Activated CD4-positive, alpha-beta T cell treated with anti-CD3 and anti-CD28 coated beads, Interleukin-2, amount 50 U/mL, for 16 hours (primary cell): ENCODE data around the gene ALKBH3.

Experiments
- DNase-seq: peaks from one replicate; pipeline ENCODE4 v3.0.0-alpha.2; 2020

ALKBH3 gene

DNA sequence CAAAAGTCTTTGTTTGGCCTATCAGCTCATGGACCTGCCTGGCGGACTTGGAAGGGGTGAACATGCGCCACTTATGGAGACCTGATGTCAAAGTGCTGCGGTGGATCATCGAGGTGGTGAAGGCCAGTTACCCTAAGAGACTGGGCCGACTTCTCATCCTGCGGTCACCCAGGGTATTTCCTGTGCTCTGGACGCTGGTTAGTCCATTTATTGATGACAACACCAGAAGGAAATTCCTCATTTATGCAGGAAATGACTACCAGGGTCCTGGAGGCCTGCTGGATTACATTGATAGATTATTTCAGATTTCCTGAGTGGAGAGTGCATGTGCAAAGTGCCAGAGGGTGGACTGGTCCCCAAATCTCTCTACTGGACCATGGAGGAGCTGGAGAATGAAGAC lies 17.9 kb downstream of the ALKBH3 start:
- DNase-seq: no peak

DNA sequence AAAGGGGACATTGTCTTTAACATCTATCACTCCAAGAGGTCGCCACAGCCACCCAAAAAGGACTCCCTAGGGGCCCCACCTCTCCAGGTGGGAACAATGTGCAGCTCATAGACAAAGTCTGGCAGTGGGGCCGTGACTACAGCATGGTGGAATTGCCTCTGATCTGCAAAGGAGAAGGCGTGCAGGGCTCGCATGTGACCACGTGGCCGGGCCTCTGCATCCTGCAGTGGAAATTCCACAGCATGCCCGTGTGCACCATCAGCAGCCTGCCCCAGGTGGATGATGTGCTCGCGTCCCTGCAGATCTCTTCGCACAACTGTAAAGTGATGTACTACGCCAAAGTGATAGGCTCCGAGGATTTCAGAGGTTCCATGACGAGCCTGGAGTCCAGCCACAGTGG lies 18.5 kb downstream of the ALKBH3 start:
- no peak for DNase-seq

- no peak for DNase-seq
These were observed 20.9 kb downstream of the ALKBH3 start for GRCh38 chr11:43901551-43901950.

DNA sequence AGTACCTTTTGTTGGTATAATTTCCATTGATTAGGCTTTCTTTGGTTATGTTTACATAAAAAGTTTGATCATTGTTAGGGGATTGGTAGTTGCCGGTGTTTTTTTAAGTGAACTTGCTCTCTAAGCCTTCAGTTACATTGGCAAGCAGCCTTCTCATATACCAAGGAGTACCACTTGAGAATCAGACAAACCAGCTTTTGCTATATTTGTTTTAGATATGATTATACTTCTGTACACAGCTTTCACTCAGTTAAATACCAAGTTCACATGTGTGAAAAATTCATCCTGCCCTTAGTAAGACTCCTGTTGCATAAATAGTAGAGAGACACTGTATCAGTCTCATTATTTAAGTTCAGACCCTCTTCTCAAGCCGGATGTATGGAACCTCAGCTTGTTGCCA lies 22.4 kb downstream of the ALKBH3 start:
- DNase-seq: no peak

DNA sequence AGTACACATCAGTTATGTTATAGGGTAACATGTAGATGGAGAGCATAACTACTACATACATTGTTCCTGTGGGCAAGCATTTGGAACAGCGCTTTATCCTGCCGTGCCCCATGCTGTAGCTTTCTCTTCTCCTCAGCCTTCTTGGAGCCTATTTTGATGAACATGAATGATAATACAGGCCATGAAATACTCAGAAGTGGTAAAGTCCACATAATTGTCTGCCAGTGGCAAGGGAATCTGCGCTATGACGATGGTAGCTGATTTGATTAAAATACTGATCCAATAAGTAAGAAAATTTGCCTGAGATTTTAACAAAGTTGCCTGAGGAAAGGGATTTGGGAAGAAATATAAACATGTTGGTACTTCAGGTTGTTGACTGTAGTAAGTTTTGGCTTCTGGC lies 23.3 kb downstream of the ALKBH3 start:
- DNase-seq: no peak

DNA sequence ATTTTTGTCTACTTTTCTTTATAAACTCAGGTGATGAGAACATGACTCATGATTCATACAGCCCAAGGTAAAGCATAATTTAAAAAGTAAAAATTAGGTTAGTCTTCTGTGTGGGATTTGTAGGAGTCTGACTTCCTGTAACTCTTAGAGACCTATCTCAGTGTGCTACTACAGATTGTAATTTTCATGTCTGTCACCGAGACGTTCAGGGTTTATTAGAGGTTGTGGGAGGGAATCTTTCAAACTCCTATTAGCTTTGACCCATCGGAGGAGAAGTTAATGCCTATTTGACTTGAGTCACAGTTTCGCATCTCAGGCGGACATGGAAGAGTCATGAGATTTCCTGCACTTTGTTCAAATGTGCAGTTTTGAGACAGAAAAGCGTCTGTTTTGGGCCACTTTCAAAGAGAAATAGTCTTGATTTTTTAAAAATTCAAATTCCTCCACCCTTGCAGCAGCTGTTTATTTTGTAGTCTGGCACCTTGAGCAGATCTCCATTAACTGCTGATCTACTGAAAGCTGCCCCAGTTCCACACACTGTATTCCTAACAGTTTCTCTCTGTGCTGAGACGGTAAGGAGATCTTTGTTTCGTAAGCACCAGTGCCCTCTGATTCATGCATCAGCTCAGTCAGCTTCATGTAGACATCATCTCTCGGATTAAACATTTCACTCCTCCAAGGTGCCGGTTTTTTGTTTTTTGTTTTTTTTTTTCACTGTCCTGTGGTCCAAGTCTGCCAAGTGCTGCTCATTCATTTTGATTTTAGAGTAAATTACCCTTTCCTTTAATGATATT lies 24.3 kb downstream of the ALKBH3 start:
- no peak for DNase-seq

GRCh38 chr11:43905813-43906241 lies 25.2 kb downstream of the ALKBH3 start:
- DNase-seq: no peak

- DNase-seq: no peak
These were observed 26.7 kb downstream of the ALKBH3 start for GRCh38 chr11:43907028-43907975.

DNA sequence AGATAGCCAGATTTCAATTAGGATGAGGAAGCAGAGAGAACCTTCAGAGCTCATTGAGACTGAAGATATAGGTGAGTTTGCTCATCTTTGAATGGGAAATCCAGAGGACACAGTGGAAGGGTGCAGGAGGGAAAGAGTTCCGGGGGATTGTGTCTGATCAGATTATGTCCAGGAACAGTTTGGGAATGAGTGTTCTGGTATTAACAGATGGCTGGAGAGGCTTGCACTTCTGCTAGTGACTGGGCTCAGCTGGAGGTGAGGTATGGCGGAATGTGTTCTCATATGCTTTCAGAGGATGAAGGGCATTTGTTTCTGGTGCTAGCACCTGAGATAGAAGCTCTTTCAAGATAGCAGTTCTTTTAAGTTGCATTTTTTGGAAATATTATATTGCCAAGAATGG lies 27.6 kb downstream of the ALKBH3 start:
- DNase-seq: no peak

DNA sequence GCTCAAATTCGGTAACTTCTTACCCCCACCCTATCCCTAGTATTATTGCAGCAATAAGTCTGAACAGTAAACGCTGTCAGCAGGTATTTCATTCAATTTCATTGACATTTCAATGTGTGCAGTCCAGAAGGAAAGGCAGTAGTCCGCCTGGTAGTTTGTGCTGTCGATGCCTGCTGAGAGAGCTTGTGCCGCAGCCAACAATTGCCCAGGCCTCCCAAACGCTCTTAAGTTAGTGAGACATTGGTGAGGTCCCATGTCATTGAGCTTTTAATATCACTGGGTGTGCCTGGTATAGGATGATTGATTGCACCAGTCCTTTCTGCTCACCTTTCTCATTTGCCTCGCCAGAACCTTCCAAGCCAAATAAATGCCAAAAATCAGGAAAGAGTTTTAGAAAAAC lies 28.1 kb downstream of the ALKBH3 start:
- no peak for DNase-seq

- DNase-seq: no peak
These were observed 33.3 kb downstream of the ALKBH3 start for GRCh38 chr11:43913829-43914380.

- DNase-seq: no peak
These were observed 33.8 kb downstream of the ALKBH3 start for GRCh38 chr11:43914466-43914865.

DNA sequence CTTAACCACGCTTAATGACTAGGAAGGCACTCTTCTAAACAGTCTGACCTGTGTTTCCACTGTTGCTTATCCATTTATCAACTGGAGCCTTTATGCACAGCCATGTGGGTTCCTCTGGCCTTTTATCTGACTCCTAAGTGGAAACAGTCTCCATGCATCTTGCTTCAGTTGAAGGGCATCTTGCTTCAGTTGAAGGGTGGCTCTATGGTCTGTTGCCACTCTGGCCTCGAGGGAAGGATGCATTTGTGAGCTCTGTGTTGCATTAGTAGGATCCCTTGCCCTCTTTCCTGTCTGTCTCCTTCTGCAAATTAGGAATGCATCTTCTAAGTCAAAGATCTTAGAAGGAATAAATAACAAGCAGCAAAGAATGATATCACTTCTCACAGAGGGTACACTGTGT lies 36.0 kb downstream of the ALKBH3 start:
- DNase-seq: no peak

GRCh38 chr11:43917851-43918250 lies 37.2 kb downstream of the ALKBH3 start:
- DNase-seq: no peak

GRCh38 chr11:43918662-43919061 lies 38.0 kb downstream of the ALKBH3 start:
- no peak for DNase-seq

DNA sequence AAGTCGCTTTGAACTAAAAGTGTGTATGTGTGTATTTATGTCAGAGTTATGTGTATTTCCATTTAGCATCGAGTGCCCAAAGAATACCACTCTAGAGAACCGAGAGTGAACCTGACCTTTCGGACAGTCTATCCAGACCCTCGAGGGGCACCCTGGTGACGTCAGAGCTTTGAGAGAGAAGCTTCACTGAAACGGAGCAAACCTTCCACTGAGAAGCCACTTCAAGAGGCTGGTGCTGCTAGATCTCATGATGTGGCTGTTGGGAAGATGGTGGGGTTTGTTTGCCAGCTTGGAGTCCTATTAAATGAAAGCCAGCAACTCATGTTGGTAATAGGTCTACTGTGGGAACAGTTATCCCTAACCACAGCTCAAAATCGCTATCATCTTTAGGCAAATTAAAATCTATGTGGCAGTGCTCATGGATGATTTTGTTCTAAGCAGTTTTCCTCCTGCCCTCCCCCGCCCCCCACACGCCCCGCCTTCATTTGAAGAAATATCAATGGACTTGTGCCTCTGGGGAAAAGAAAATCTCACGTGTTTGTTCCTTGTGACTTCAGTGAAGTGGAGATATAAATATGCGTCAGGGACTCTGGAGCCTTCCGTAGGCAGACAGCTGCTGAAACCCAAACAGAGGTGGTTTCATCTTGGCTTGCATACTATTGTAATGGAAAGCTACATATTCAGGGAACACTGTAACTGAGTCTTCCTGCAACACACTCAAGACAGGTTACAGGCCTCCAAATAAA lies 39.4 kb downstream of the ALKBH3 start:
- DNase-seq: no peak

DNA sequence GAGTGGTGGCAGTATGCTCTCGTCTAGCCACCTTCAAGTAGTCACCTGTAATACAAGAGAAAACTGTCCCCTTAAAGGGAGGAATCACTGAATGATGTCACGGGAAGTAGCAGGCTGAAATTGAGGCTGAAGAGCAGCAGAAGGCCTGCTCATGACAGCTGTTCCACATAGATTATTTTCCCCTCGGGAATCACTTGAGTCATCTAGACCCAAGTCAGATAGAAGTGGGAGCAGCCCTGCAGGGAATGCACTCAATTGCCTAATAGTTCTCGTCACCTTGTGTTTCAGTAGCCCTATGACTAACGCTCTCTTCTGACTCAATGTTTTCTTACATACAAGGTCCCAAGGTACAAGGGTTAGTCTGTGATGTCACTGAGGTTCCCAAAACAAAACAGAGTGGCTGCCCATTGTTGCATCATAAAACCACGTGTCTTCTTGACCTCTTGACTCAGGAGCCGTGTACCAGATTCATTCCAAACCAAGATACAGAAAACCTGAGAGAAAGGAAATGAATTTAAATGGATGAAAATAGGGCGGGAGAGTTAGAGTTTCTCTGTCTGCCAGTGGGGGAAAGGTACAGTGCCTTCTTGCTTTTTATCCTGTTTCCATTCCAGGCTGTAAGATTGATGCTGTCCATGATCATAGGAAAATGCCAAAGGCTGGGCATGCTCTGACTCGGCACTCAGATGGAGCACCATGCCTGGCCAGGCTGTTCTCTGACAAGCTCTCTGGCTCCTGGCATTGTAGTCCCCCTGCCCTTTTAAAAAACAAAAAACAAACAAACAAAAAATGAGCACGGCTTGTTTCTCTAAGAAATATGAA lies 40.2 kb downstream of the ALKBH3 start:
- peak; percentile 81 for DNase-seq

- no peak for DNase-seq
These were observed 41.1 kb downstream of the ALKBH3 start for GRCh38 chr11:43921561-43922294.

- no peak for DNase-seq
These were observed 41.6 kb downstream of the ALKBH3 start for GRCh38 chr11:43922295-43922648.

- no peak for DNase-seq
These were observed 42.2 kb downstream of the ALKBH3 start for GRCh38 chr11:43922744-43923405.
